AG20443 (cell line): ENCODE results near the gene APCDD1L.
"Not testable (repeated sequence)": the region's sequence is repeated elsewhere in the genome, so short reads cannot be mapped to it uniquely, and the experiment has no call there.

Experiments used
- DNase-seq: peaks from one replicate; pipeline ENCODE4 v3.0.0; 2012; ENCODE audit warnings: low spot score, mixed read lengths

APCDD1L gene

DNA sequence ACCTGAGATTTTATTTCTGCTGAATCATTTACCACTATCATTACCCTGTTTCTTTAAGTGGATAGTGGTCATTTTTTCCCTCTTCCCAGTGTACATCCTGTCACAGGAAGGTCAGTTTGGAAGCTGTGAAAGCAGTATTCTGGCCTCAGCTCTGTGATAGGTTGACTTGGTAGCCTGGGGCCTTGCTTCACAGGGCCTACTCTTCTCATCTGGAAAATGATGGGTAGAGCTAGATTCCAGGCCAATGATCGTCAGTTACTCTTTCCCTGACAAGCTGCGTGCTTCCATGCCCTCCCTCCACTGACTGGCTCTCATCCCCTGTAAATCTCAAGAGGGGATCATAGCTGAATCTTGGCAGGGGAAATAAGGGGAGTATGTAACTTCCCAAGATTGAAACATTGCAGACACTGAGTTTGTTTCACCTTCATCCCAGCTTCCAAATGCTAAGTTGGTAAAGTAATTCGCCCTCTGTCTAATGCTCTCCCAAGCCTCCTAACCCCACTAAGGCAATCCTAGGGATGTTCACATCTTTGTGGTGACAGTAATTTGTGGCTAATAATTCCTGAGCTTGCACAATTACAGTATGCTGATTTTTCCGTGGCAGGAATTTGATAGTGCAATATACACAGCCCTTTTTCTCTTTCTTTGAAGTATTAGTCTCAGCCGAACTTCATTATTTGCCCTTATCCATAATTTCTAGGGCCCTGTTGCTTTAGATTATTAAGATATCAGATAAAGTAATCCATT is 75.0 kb downstream of the APCDD1L start:
- DNase-seq = no peak

GRCh38 chr20:58438970-58439808 is 76.0 kb downstream of the APCDD1L start:
- DNase-seq = no peak

GRCh38 chr20:58436868-58437645 is 78.1 kb downstream of the APCDD1L start:
- no peak for DNase-seq

DNA sequence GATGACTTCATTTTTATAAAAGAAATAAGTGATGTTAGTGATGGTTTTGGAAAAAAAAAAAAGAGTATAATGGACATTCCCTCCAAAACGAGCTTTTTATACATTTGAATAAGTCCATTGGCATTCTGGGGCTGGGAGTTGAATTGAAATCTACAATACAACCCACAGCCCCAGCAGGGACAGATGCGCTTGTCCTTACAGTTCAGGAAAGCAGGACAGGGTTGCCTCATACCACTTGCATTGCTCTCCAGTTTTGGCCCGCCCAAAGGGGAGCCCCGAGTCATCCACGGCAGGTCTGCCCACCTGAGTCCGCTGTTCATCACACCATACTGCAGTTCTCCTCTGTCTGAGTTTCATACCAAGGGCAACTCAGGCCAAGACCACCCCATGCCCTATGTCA is 80.0 kb downstream of the APCDD1L start:
- DNase-seq = no peak

GRCh38 chr20:58434326-58434725 is 80.9 kb downstream of the APCDD1L start:
- DNase-seq = no peak

DNA sequence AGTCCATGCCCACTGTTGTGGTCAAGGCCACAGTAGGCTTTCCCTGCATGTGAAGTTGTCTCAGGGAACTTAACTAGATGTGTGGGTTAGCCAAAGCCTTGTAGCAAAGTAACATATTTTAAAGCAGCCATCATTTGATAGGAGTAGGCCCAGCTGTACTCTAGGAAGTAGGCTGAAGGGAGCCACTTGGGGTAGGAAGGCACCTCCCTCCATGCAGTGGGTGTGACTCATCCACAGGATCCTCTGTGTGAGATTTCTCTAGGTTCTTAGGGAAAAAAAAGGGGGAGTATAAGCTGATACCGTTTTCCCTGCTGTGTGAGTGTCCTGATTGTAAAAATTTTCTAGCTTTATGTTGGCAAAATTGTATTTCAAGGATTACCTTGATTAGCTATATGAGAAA is 81.4 kb downstream of the APCDD1L start:
- DNase-seq = peak; percentile 81

GRCh38 chr20:58433029-58433647 is 82.1 kb downstream of the APCDD1L start:
- DNase-seq = no peak

DNA sequence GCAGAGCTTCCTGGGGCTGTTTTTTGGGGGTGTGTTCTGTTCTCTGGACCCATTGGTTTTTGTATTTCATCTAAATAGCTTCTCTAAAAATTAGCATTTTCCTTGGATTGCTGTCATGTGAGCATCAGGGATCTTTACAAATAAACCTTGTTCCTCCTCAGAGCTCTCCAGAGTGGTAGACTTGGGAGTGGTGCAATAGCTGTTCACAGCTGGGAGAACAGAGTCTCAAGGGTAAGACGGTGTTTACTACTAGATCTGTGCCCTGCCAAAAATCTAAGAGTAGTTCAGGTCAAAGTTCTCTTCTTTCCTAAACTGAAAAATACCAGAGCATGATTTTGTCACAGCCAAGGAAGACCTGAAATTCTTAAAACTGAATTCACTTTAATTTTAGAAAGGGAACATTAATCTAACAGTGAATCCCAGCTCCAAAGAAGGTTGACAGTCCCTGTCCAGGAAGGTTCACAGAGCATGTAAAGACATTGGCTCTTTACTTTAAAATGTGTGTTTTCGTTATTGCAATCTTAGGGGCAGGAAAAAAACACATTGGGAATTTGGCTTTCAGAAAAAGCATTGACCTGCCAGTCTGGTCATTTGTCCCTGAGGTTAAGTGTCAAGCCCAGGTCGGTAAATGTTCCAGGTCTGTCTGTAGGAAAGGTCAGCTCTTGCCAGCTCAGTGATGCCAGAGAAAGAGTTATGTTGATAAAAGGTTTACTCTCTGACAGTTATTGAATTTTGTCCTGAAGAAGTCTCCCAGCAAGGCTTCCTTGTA is 82.8 kb downstream of the APCDD1L start:
- DNase-seq = no peak

DNA sequence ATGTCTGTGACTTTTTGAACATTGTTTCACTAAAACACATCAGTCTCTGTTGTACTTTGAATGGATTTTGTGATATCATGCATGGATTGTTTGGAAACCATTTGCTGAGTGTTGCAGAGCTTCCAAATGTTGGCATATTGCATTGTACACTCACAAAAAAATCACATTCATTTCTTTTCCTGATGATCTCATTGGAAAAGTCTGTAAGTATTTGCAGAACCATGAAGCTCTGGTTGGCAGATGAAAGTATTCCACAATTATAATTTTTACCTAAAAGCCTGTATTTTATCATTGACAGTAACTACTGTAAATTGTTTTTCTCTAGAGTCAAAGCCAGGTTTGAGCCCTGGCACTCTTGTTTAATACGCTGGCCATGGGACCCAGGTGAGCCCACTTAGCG is 84.1 kb downstream of the APCDD1L start:
- peak; percentile 70 for DNase-seq

DNA sequence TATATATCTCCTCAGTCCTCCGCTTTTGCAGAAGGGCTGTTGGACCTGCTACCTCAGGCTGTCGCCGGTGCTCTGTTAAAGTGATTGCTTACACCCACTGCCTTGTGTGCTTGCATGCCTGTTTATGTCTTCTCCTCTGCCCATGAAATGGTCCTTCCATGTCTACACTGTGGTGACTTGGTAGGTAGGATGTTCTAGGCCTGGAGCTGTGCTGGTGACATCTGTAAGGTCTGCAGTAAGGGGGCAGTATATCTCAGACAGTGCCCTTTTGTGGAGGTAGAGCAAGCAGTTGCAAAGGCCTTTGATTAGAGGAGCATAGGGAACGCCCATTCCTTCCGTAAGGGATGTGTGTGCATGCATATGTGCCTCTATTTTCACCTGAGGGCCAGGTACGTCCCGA is 85.9 kb downstream of the APCDD1L start:
- no peak for DNase-seq

GRCh38 chr20:58428364-58428763 is 86.8 kb downstream of the APCDD1L start:
- DNase-seq = no peak

GRCh38 chr20:58427571-58427970 is 87.6 kb downstream of the APCDD1L start:
- not testable (repeated sequence) for DNase-seq

- DNase-seq = no peak
These were observed 90.8 kb downstream of the APCDD1L start for GRCh38 chr20:58424218-58424969.

DNA sequence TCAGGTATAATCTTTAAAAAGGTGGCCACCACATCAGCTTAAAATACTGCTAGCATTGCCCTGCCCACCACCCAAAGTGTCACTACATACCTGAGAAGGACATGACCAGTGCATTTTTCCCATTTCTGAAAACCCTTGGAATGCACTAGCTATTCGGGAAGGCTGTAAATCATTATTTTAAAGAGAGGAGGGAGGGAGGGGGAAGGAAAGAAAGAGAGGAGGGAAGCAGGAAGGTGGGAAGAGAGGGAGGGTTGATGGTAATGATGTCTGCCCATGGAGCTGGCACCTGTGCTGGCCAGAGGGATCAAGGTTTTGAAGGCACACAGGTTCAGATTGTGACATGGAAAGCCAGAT is 93.7 kb downstream of the APCDD1L start:
- no peak for DNase-seq

DNA sequence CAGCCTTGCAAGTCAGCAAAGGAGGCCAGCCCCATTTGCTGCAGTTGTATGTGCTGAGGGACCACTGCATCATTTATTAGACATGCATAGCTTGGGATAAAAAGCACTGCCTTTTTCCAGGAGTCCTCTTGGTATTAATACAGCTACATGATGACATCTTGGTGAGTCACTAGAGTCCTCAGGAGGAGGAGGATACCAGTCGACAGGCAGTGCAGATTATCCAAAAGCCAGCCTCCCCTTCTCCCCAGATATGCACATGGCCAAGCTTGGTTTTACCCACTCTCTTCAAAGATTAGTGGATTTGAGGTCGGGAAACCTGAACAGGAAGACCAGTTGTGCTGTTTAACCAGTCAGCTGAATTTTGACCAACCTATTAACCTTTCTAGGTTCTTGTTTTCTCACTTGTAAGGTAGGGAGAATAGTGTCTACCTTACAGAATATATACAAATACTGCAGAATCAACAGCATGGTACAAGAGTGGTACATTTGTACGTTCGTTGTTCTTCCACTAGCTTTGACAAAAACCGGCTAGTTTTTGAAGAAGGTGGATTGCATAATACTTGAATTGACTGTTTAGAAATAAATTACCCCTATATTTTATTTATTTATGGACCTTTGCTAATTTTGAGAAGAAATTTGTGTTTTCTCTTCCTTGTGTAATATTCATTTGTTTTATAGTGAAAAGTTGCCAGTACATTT is 94.3 kb downstream of the APCDD1L start:
- peak; percentile 85 for DNase-seq

GRCh38 chr20:58418949-58419748 is 96.0 kb downstream of the APCDD1L start:
- no peak for DNase-seq

DNA sequence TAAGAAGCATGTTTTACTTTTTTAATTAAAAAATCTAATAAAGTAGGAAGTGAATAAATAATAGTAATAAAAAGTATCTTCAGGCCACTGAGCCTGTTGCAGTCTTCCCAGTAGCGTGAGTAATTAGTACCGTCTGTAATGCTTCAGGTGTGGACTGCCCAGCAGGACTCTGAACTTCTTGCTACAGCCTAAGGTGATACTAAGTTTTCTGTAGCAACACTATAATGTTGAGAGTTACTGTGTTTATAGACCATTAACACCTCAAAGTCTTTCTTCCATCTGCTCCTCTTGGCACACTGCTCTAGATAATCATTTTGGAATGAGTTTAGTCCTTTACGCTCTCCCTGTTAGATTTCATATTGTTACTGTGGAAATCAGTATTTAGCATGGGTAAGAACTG is 97.8 kb downstream of the APCDD1L start:
- DNase-seq = no peak

GRCh38 chr20:58416835-58417234 is 98.4 kb downstream of the APCDD1L start:
- no peak for DNase-seq

DNA sequence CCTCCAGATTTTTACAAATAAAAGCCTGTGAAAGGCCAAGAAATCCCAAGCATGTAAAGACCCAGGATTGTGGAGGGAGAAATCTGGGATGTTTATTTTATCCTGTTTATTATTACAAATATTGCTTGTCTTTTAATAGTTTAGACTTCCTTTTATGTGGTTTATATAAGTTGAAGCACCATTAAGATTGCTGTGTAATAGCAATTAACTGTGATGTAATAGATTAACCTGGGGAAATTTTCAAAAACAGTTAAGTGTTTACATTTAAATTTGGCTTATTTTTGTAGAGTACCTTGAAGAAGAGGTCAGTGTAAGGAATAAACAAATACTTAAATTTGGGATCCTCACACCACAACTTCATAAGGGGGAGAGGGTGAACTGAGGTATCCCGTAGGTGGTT is 99.1 kb downstream of the APCDD1L start:
- no peak for DNase-seq
